Measurements from ENCODE around the gene ADGRV1. TPM values are rescaled to one million over a fixed set of nuclear protein-coding genes. Genes with fewer than 3 reads are reported as not detected.

The ADGRV1 gene
- polyA plus RNA-seq, 1 of the 3 experiments (the other 2 are of a cell fraction), result 0.23 TPM

GRCh38 chr5:91177639-91178038, 619.0 kb downstream of the ADGRV1 start:
- Histone ChIP-seq H3F3A (replicated peaks; ENCODE audit: insufficient read depth) (peaks cover 6% of the 10 kb centered on the region), H3K4me3 (ENCODE audit: low read depth in 2 of 2, low read length in 1 of 2) (no peak overlapping the region), H2AFZ (ENCODE audit: low read depth) (no peak overlapping the region), H3K27me3 (ENCODE audit: insufficient read depth) (no peaks in the 10 kb centered on the region), H3K9ac (no peak overlapping the region), H3K9me2 (no peaks in the 10 kb centered on the region), H3K4me2 (no peak overlapping the region), H3K27ac (ENCODE audit: low read depth in 2 of 2, low read length in 1 of 2) (no peak overlapping the region), H3K36me3 (replicated peaks in 1 of 2; ENCODE audit: control insufficient read depth in 1 of 2, insufficient read depth in 2 of 2, low read length in 1 of 2) (no peaks in the 10 kb centered on the region), H3K9me3 (no peaks in the 10 kb centered on the region), H3K4me1 (ENCODE audit: control insufficient read depth in 1 of 2, insufficient read depth in 2 of 2, low read depth in 1 of 2, low read length in 1 of 2) (peaks cover 0 to 14% of the 10 kb centered on the region in 2 experiments; a peak in 3 of 4 replicates), H4K20me1 (ENCODE audit: insufficient read depth) (no peaks in the 10 kb centered on the region), H3K79me2 (ENCODE audit: insufficient read depth) (no peaks in the 10 kb centered on the region)
- no peak for TF ChIP-seq RCOR1 (IDR thresholded peaks at IDR 0.05; ENCODE audit: low read length)
- TF ChIP-seq, protein P1, sequence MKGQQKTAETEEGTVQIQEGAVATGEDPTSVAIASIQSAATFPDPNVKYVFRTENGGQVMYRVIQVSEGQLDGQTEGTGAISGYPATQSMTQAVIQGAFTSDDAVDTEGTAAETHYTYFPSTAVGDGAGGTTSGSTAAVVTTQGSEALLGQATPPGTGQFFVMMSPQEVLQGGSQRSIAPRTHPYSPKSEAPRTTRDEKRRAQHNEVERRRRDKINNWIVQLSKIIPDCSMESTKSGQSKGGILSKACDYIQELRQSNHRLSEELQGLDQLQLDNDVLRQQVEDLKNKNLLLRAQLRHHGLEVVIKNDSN (IDR thresholded peaks at IDR 0.05; ENCODE audit: borderline replicate concordance, low read depth), result no peak
- TF ChIP-seq RXRA (IDR thresholded peaks at IDR 0.05; ENCODE audit: borderline replicate concordance, low read depth), result no peak
- TF ChIP-seq SIN3A (IDR thresholded peaks at IDR 0.05; ENCODE audit: borderline replicate concordance, low read depth, low read length), result no peak
- no peak for TF ChIP-seq TEAD4 (IDR thresholded peaks at IDR 0.05; ENCODE audit: borderline replicate concordance, insufficient read depth)
- TF ChIP-seq CTCF (IDR thresholded peaks at IDR 0.05), result no peak
- TF ChIP-seq, protein P2, sequence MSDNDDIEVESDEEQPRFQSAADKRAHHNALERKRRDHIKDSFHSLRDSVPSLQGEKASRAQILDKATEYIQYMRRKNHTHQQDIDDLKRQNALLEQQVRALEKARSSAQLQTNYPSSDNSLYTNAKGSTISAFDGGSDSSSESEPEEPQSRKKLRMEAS (IDR thresholded peaks at IDR 0.05; ENCODE audit: low read depth), result no peak
- TF ChIP-seq MEF2A (IDR thresholded peaks at IDR 0.05; ENCODE audit: borderline replicate concordance, low read depth), result no peak
- no peak for TF ChIP-seq ELF1 (IDR thresholded peaks at IDR 0.05)
- TF ChIP-seq USF2 (IDR thresholded peaks at IDR 0.05; ENCODE audit: borderline replicate concordance, low read depth, low read length), result no peak
- TF ChIP-seq FOSL2 (IDR thresholded peaks at IDR 0.05; ENCODE audit: borderline replicate concordance, low read depth), result no peak
- no peak for TF ChIP-seq RFX5 (IDR thresholded peaks at IDR 0.05; ENCODE audit: low read length)
- TF ChIP-seq NFIC (IDR thresholded peaks at IDR 0.05; ENCODE audit: borderline replicate concordance), result no peak
- no peak for TF ChIP-seq NRF1 (IDR thresholded peaks at IDR 0.05; ENCODE audit: low read depth, low read length)
- TF ChIP-seq PBX3 (IDR thresholded peaks at IDR 0.05), result no peak
- no peak for TF ChIP-seq EP300 (IDR thresholded peaks at IDR 0.05; ENCODE audit: borderline replicate concordance in 1 of 2, low read depth in 1 of 2, low read length in 1 of 2)
- no peak for TF ChIP-seq POLR2AphosphoS5 (IDR thresholded peaks at IDR 0.05; ENCODE audit: low read depth, low read length)
- no peak for TF ChIP-seq YY1 (IDR thresholded peaks at IDR 0.05; ENCODE audit: low read depth)
- no peak for TF ChIP-seq RAD21 (IDR thresholded peaks at IDR 0.05; ENCODE audit: low read length)
- no peak for TF ChIP-seq FOXJ3 (CRISPR knock-in tag; IDR thresholded peaks at IDR 0.05)
- POLR2A ChIA-PET, result no interaction called here
- WGBS (ENCODE audit: low lambda C conversion rate), result 77% methylated on average over 3 of the region's 3 CpGs
- DNase-seq, result no peak
- CTCF ChIA-PET, result no interaction called here

Data from SK-N-SH (cell line).